Measurements from ENCODE around the gene HELZ. TPM values are rescaled to one million over a fixed set of nuclear protein-coding genes. Genes with fewer than 3 reads are reported as not detected.

HELZ gene
- total and polyA plus RNA-seq, 10 donors: 2.5 to 154 (median 88.7) TPM

DNA sequence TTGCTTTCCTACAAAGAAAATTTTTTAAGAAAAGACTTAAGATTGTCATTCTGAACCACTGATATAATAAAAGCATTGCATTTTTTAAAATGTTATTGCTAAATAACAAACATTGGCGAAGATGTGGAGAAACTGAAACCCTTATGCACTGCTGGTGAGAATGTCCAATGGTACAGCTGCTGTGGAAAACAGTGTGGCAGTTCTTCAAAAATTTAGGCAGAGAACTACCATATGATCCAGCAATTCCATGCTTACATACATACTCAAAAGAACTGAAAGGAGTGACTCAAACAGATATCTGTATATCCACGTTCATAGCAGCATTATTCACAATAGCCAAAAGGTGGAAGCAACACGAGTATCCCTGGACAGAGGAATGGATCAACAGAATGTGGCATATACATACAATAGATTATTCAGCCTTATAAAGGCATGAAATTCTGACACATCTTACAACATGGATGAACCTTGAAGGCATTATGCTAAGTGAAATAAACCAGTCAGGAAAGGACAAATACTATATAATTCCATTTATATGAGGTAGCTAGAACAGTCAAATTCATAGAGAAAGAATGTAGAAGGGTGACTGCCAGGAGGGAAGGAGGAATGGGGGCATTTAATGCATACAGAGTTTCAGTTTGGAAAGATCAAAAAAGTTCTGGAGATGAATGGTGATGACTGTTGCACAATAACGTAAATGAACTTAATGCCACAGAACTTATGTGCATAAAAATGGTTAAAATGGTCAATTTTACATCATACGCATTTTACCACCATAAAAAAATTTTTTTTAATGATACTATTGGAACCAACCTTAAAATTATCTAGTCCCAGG is 108.6 kb downstream of the HELZ start:
- H3K27me3 ChIP-seq (replicated peaks in 1 of 7): no peaks in the 10 kb centered on the region
- intact Hi-C loops (cut with DNase I; ENCODE audit: low total_unique reads): no loop called here

DNA sequence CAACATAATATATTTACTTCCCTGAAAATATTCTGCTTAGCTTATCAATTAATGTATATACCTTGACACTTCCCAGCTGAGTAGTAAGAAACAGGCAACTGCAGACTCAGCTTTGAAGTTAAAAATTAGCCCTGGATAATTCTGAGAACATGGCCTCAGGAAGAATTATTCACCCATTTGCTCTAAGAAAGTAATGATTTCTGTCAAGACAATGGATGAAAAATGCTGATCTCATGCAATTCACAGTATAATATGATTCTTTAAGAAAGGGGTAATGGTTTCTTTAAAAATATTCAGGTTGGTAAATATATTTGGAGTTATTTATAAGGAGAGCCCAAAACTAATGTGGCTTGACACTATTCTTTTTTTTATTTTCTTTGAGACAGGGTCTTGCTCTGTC is 111.8 kb downstream of the HELZ start:
- no peak for TF ChIP-seq POLR2A (IDR thresholded peaks at IDR 0.05)
- TF ChIP-seq POLR2AphosphoS5 (IDR thresholded peaks at IDR 0.05): no peak
- TF ChIP-seq, protein P1, sequence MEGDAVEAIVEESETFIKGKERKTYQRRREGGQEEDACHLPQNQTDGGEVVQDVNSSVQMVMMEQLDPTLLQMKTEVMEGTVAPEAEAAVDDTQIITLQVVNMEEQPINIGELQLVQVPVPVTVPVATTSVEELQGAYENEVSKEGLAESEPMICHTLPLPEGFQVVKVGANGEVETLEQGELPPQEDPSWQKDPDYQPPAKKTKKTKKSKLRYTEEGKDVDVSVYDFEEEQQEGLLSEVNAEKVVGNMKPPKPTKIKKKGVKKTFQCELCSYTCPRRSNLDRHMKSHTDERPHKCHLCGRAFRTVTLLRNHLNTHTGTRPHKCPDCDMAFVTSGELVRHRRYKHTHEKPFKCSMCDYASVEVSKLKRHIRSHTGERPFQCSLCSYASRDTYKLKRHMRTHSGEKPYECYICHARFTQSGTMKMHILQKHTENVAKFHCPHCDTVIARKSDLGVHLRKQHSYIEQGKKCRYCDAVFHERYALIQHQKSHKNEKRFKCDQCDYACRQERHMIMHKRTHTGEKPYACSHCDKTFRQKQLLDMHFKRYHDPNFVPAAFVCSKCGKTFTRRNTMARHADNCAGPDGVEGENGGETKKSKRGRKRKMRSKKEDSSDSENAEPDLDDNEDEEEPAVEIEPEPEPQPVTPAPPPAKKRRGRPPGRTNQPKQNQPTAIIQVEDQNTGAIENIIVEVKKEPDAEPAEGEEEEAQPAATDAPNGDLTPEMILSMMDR (IDR thresholded peaks at IDR 0.05 in 8 of 11, conservative IDR thresholded peaks at IDR 0.05 in 3 of 11): no peak
- Histone ChIP-seq H3K36me3 (peaks cover 0 to 89% (median 28%) of the 10 kb centered on the region in 6 donors), H3K9me3 (no peaks in the 10 kb centered on the region), H3K27ac (no peak overlapping the region), H3K4me3 (no peak overlapping the region), H3K4me1 (peaks cover 0 to 2% (median 0%) of the 10 kb centered on the region in 6 donors), H3K27me3 (replicated peaks in 1 of 7) (no peaks in the 10 kb centered on the region)
- intact Hi-C loops (cut with DNase I; ENCODE audit: low total_unique reads): no loop called here
- DNase-seq: no peak

More for the DNA sequence above, 108.6 kb downstream of the HELZ start:
- Histone ChIP-seq H3K9me3 (no peaks in the 10 kb centered on the region), H3K36me3 (peaks cover 0 to 91% (median 34%) of the 10 kb centered on the region in 6 donors), H3K27ac (no peak overlapping the region), H3K4me3 (no peak overlapping the region), H3K4me1 (peaks cover 0 to 26% (median 0%) of the 10 kb centered on the region in 6 donors)
- no peak for DNase-seq
- TF ChIP-seq, protein P1 (IDR thresholded peaks at IDR 0.05 in 8 of 11, conservative IDR thresholded peaks at IDR 0.05 in 3 of 11): no peak
- TF ChIP-seq POLR2AphosphoS5 (IDR thresholded peaks at IDR 0.05) (no peak), POLR2A (IDR thresholded peaks at IDR 0.05) (no peak)
- WGBS, 5 donors: 89 to 97% (median 94%) methylated on average over 5 of the region's 5 CpGs

DNA sequence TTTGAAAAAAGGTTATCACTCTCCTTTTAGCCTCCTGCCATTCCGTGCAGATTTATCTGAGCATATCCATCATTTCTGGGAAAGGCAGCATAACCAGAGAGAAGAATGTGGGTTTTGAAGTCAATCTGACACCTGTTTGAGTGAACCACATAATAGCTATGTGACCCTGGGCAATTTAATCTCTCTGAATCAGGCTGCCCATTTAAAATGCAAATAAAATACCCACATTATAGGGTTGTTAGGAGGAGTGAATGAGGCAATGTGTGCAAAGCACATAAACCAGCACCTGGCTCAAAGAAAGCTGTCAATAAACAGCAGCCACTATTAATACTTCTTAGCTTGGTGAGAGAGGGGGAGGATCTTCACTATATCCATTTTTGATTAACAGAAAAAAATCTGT is 112.6 kb downstream of the HELZ start:
- H3K4me1 ChIP-seq: peaks cover 0 to 3% (median 0%) of the 10 kb centered on the region in 6 donors
- peaks cover 0 to 89% (median 34%) of the 10 kb centered on the region in 6 donors for H3K36me3 ChIP-seq
- H3K4me3 ChIP-seq: no peak overlapping the region
- H3K27me3 ChIP-seq (replicated peaks in 1 of 7): no peaks in the 10 kb centered on the region
- no peak for DNase-seq
- intact Hi-C loops (cut with DNase I; ENCODE audit: low total_unique reads): no loop called here
- TF ChIP-seq POLR2AphosphoS5 (IDR thresholded peaks at IDR 0.05): no peak
- TF ChIP-seq, protein P1 (IDR thresholded peaks at IDR 0.05 in 8 of 11, conservative IDR thresholded peaks at IDR 0.05 in 3 of 11): no peak
- no peak for TF ChIP-seq POLR2A (IDR thresholded peaks at IDR 0.05)
- H3K27ac ChIP-seq: no peak overlapping the region
- WGBS, 5 donors: 68 to 97% (median 90%) methylated on average over 1 of the region's 1 CpG
- H3K9me3 ChIP-seq: no peaks in the 10 kb centered on the region

DNA sequence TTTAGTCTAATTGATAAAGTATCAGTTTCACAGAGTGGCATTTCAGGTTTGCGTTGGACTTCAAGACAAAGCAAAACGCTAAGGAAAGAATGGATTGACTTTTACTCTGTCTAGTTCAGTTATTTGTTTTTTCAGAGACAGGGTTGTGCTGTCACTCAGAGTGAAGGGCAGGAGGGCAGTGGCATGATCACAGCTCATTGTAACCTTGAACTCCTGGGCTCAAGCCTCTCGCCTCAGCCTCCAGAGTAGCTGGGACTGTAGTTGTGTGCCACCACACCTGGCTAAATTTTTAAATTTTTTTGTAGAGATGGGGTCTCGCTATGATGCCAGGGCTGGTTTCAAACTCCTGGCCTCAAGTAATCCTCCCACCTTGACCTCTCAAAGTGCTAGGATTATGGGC is 114.2 kb downstream of the HELZ start:
- Histone ChIP-seq H3K36me3 (peaks cover 0 to 89% (median 23%) of the 10 kb centered on the region in 6 donors), H3K4me3 (no peak overlapping the region), H3K27me3 (replicated peaks in 1 of 7) (no peaks in the 10 kb centered on the region), H3K9me3 (no peaks in the 10 kb centered on the region), H3K4me1 (peaks cover 0 to 11% (median 4%) of the 10 kb centered on the region in 6 donors), H3K27ac (no peak overlapping the region)
- TF ChIP-seq, protein P1 (IDR thresholded peaks at IDR 0.05 in 8 of 11, conservative IDR thresholded peaks at IDR 0.05 in 3 of 11): no peak
- TF ChIP-seq POLR2A (IDR thresholded peaks at IDR 0.05) (no peak), POLR2AphosphoS5 (IDR thresholded peaks at IDR 0.05) (no peak)
- WGBS, 5 donors: 94 to 99% (median 98%) methylated on average over 4 of the region's 4 CpGs
- intact Hi-C loops (cut with DNase I; ENCODE audit: low total_unique reads): no loop called here
- no peak for DNase-seq
